MM.1S (cell line): ENCODE results near the gene ECT2L.

Source experiments
- DNase-seq: peaks from one replicate; pipeline ENCODE4 v3.0.0-alpha.2; 2015
- H2AFZ ChIP-seq: fragments of 300-600 bp; sonication (generic); 2 replicates; pipeline ENCODE4 v1.6.0; 2016; ENCODE audit warnings: antibody characterized with exemption, low read length
- H3F3A ChIP-seq: fragments of 300-600 bp; sonication (generic); 2 replicates; pipeline ENCODE4 v1.6.1; 2016; ENCODE audit warnings: mild to moderate bottlenecking, antibody characterized with exemption, low read length, moderate library complexity, mixed read lengths; ENCODE audit not compliant: insufficient read depth
- H3K27ac ChIP-seq: fragments of 300-600 bp; sonication (generic); 2 replicates; pipeline ENCODE4 v1.5.1; 2016; ENCODE audit warnings: mild to moderate bottlenecking, low read length
- H3K27me3 ChIP-seq: fragments of 300-600 bp; sonication (generic); replicated peaks from 2 replicates; pipeline ENCODE4 v1.6.0; 2016; ENCODE audit warnings: low read length; ENCODE audit not compliant: insufficient read depth
- H3K36me3 ChIP-seq: fragments of 300-600 bp; sonication (generic); replicated peaks from 2 replicates; pipeline ENCODE4 v1.6.1; 2016; ENCODE audit warnings: mild to moderate bottlenecking, low read length, mixed read lengths; ENCODE audit not compliant: insufficient read depth
- H3K4me1 ChIP-seq: fragments of 300-600 bp; sonication (generic); 2 replicates; pipeline ENCODE4 v1.6.1; 2016; ENCODE audit warnings: low read length, mixed read lengths
- H3K4me2 ChIP-seq: fragments of 300-600 bp; sonication (generic); 2 replicates; pipeline ENCODE4 v1.6.0; 2016; ENCODE audit warnings: low read depth, low read length
- H3K4me3 ChIP-seq: fragments of 300-600 bp; sonication (generic); 2 replicates; pipeline ENCODE4 v1.5.1; 2016; ENCODE audit warnings: low read length, mixed read lengths
- H3K79me2 ChIP-seq: fragments of 300-600 bp; sonication (generic); 2 replicates; pipeline ENCODE4 v1.6.1; 2016; ENCODE audit warnings: mixed run types, low read length, mixed read lengths
- H3K9ac ChIP-seq: fragments of 300-600 bp; sonication (generic); 2 replicates; pipeline ENCODE4 v1.6.1; 2016; ENCODE audit warnings: low read length, mixed read lengths
- H3K9me2 ChIP-seq: fragments of 300-600 bp; sonication (generic); replicated peaks from 2 replicates; pipeline ENCODE4 v1.6.1; 2016; ENCODE audit warnings: mild to moderate bottlenecking, low read length, mixed read lengths; ENCODE audit not compliant: insufficient read depth
- H3K9me3 ChIP-seq: fragments of 300-600 bp; sonication (generic); replicated peaks from 2 replicates; pipeline ENCODE4 v1.6.1; 2016; ENCODE audit warnings: mild to moderate bottlenecking, low read length, mixed read lengths; ENCODE audit not compliant: insufficient read depth
- H4K20me1 ChIP-seq: fragments of 300-600 bp; sonication (generic); 2 replicates; pipeline ENCODE4 v1.6.1; 2016; ENCODE audit warnings: mild to moderate bottlenecking, low read length, moderate library complexity, mixed read lengths; ENCODE audit not compliant: insufficient read depth
- CTCF ChIP-seq: fragments of 300-600 bp; sonication (generic); IDR thresholded peaks from 2 replicates; pipeline ENCODE4 v1.5.1; 2016; ENCODE audit warnings: antibody characterized with exemption, low read length, mixed read lengths
- EZH2 ChIP-seq: fragments of 300-600 bp; sonication (generic); optimal IDR thresholded peaks from 2 replicates; pipeline ENCODE3; 2017; ENCODE audit warnings: low read depth, mild to moderate bottlenecking, antibody characterized with exemption, low read length, mixed read lengths
- EZH2phosphoT487 ChIP-seq: fragments of 300-600 bp; sonication (generic); IDR thresholded peaks from 2 replicates; pipeline ENCODE4 v1.6.1; 2018; ENCODE audit warnings: antibody characterized with exemption, low read length

The ECT2L gene

GRCh38 chr6:138848461-138848860, 52.6 kb downstream of the ECT2L start:
- H2AFZ ChIP-seq, result no peak overlapping the region
- H4K20me1 ChIP-seq, result no peaks in the 10 kb centered on the region
- no peak overlapping the region for H3K9ac ChIP-seq
- no peaks in the 10 kb centered on the region for H3K9me3 ChIP-seq
- no peaks in the 10 kb centered on the region for H3K27me3 ChIP-seq
- H3F3A ChIP-seq, result no peaks in the 10 kb centered on the region
- no peak for TF ChIP-seq EZH2phosphoT487
- no peak for TF ChIP-seq EZH2
- TF ChIP-seq CTCF, result no peak
- no peaks in the 10 kb centered on the region for H3K79me2 ChIP-seq
- DNase-seq, result no peak
- H3K9me2 ChIP-seq, result no peaks in the 10 kb centered on the region
- H3K27ac ChIP-seq, result no peak overlapping the region
- no peaks in the 10 kb centered on the region for H3K4me1 ChIP-seq
- no peak overlapping the region for H3K4me2 ChIP-seq
- no peak overlapping the region for H3K4me3 ChIP-seq
- H3K36me3 ChIP-seq, result no peaks in the 10 kb centered on the region

DNA sequence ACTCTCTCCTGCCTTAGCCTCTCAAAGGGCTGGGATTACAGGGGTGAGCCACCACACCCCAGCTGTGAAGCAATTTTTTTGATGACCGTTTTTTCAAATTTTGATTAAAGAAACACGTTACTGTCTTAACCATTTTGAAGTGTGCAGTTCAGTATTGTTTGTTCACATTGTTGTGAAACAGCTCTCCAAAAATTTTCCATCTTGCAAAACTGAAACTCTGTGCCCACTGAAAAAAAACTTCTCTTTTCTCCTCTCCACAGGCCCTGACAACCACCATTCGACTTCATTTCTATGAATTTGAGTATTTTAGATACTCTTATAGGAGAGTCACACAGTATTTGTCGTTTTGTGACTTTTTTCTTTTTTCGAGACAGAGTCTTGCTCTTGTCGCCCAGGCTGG, 53.9 kb downstream of the ECT2L start:
- no peaks in the 10 kb centered on the region for H3K4me1 ChIP-seq
- H3K4me3 ChIP-seq, result no peak overlapping the region
- TF ChIP-seq CTCF (no peak), EZH2 (no peak), EZH2phosphoT487 (no peak)
- H4K20me1 ChIP-seq, result no peaks in the 10 kb centered on the region
- H3K9me3 ChIP-seq, result no peaks in the 10 kb centered on the region
- H3K4me2 ChIP-seq, result no peak overlapping the region
- H3K36me3 ChIP-seq, result no peaks in the 10 kb centered on the region
- no peaks in the 10 kb centered on the region for H3K79me2 ChIP-seq
- H2AFZ ChIP-seq, result no peak overlapping the region
- no peaks in the 10 kb centered on the region for H3K27me3 ChIP-seq
- no peak overlapping the region for H3K9ac ChIP-seq
- no peak overlapping the region for H3K27ac ChIP-seq
- H3F3A ChIP-seq, result no peaks in the 10 kb centered on the region
- DNase-seq, result no peak
- H3K9me2 ChIP-seq, result no peaks in the 10 kb centered on the region

- Histone ChIP-seq H2AFZ (no peak overlapping the region), H3K4me3 (no peak overlapping the region), H3K79me2 (no peaks in the 10 kb centered on the region), H3K9ac (no peak overlapping the region), H3K4me1 (no peaks in the 10 kb centered on the region), H3K27ac (no peak overlapping the region), H3K9me2 (no peaks in the 10 kb centered on the region), H3K4me2 (no peak overlapping the region), H3K36me3 (no peaks in the 10 kb centered on the region), H3K9me3 (no peaks in the 10 kb centered on the region), H4K20me1 (no peaks in the 10 kb centered on the region), H3K27me3 (no peaks in the 10 kb centered on the region), H3F3A (no peaks in the 10 kb centered on the region)
- no peak for DNase-seq
- no peak for TF ChIP-seq EZH2phosphoT487
- no peak for TF ChIP-seq EZH2
- no peak for TF ChIP-seq CTCF
Measured at GRCh38 chr6:138856654-138857053, 60.8 kb downstream of the ECT2L start.
